Endothelial cell (in vitro differentiated cells): ENCODE results near the gene MAFF. TPM values are rescaled to one million over a fixed set of nuclear protein-coding genes. Genes with fewer than 3 reads are reported as not detected.

Experiments
- DNase-seq: peaks from one replicate; pipeline ENCODE4 v3.0.0; 2021; ENCODE audit warnings: low spot score
- H3K27ac Mint-ChIP-seq: one replicate; pipeline ENCODE4 v1.8.0; 2021; ENCODE audit warnings: mixed read lengths, inconsistent platforms; ENCODE audit not compliant: unreplicated experiment
- H3K27me3 Mint-ChIP-seq: one replicate; pipeline ENCODE4 v1.8.0; 2021; ENCODE audit warnings: mild to moderate bottlenecking, moderate library complexity, mixed read lengths, inconsistent platforms; ENCODE audit not compliant: unreplicated experiment
- H3K36me3 Mint-ChIP-seq: one replicate; pipeline ENCODE4 v1.8.0; 2021; ENCODE audit warnings: mild to moderate bottlenecking, low read depth, mixed read lengths, inconsistent platforms; ENCODE audit not compliant: unreplicated experiment
- H3K4me1 Mint-ChIP-seq: one replicate; pipeline ENCODE4 v1.8.0; 2021; ENCODE audit warnings: mild to moderate bottlenecking, mixed read lengths, inconsistent platforms; ENCODE audit not compliant: unreplicated experiment
- H3K4me3 Mint-ChIP-seq: one replicate; pipeline ENCODE4 v1.8.0; 2021; ENCODE audit warnings: mild to moderate bottlenecking, mixed read lengths, inconsistent platforms; ENCODE audit not compliant: unreplicated experiment
- H3K9me3 Mint-ChIP-seq: one replicate; pipeline ENCODE4 v1.8.0; 2021; ENCODE audit warnings: mixed read lengths, inconsistent platforms; ENCODE audit not compliant: unreplicated experiment
- total RNA-seq: library from RNA; stranded (reverse); fragmentation: NEBNext Ultra II Directional; extraction: Animal tissue kit (Norgen Biotek cat#: 25700); gene quantifications from one replicate; pipeline ENCODE4 v1.2.1, GENCODE V29; 2021; ENCODE audit not compliant: unreplicated experiment
- TF ChIP-seq, protein P1 (sequence below): fragments of 200-600 bp; sonication (generic); IDR thresholded peaks from one replicate; pipeline ENCODE4 v1.5.0; 2021; ENCODE audit warnings: antibody characterized with exemption; ENCODE audit not compliant: unreplicated experiment

The MAFF gene
- total RNA-seq, 1 donor from 2014 or later: 3.5 TPM

DNA sequence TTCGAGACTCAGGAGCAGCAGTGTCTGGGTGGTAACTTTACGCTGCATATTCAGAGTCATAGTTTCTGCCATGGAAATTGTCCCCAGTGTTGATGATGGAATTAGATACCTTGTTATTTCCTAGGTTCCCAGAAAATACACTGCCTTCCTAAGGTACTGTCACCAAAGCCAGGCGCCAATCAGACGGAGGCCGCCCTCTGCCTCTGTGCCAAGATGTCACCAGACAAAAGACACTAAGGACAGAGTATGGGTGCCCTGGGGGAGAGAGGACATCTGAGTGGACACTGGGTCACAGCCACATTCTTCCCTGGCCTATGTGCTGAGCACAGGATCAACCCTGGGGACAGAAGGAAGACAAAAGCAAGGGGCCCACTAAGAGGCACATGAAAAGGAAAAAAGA, 31.3 kb upstream of the MAFF start:
- Mint-ChIP-seq H3K27me3 (peaks cover 16% of the 10 kb centered on the region), H3K4me3 (no peak overlapping the region), H3K36me3 (peaks cover 11% of the 10 kb centered on the region), H3K9me3 (no peaks in the 10 kb centered on the region), H3K27ac (no peak overlapping the region), H3K4me1 (peaks cover 28% of the 10 kb centered on the region)
- TF ChIP-seq, protein P1, sequence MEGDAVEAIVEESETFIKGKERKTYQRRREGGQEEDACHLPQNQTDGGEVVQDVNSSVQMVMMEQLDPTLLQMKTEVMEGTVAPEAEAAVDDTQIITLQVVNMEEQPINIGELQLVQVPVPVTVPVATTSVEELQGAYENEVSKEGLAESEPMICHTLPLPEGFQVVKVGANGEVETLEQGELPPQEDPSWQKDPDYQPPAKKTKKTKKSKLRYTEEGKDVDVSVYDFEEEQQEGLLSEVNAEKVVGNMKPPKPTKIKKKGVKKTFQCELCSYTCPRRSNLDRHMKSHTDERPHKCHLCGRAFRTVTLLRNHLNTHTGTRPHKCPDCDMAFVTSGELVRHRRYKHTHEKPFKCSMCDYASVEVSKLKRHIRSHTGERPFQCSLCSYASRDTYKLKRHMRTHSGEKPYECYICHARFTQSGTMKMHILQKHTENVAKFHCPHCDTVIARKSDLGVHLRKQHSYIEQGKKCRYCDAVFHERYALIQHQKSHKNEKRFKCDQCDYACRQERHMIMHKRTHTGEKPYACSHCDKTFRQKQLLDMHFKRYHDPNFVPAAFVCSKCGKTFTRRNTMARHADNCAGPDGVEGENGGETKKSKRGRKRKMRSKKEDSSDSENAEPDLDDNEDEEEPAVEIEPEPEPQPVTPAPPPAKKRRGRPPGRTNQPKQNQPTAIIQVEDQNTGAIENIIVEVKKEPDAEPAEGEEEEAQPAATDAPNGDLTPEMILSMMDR: no peak
- no peak for DNase-seq

- Mint-ChIP-seq H3K27ac (peak overlapping the region; percentile 87), H3K36me3 (peaks cover 7% of the 10 kb centered on the region), H3K27me3 (peaks cover 19% of the 10 kb centered on the region), H3K4me1 (peaks cover 40% of the 10 kb centered on the region), H3K4me3 (no peak overlapping the region), H3K9me3 (no peaks in the 10 kb centered on the region)
- TF ChIP-seq, protein P1: no peak
- DNase-seq: no peak
These were observed 29.6 kb upstream of the MAFF start for GRCh38 chr22:38171927-38172831.

DNA sequence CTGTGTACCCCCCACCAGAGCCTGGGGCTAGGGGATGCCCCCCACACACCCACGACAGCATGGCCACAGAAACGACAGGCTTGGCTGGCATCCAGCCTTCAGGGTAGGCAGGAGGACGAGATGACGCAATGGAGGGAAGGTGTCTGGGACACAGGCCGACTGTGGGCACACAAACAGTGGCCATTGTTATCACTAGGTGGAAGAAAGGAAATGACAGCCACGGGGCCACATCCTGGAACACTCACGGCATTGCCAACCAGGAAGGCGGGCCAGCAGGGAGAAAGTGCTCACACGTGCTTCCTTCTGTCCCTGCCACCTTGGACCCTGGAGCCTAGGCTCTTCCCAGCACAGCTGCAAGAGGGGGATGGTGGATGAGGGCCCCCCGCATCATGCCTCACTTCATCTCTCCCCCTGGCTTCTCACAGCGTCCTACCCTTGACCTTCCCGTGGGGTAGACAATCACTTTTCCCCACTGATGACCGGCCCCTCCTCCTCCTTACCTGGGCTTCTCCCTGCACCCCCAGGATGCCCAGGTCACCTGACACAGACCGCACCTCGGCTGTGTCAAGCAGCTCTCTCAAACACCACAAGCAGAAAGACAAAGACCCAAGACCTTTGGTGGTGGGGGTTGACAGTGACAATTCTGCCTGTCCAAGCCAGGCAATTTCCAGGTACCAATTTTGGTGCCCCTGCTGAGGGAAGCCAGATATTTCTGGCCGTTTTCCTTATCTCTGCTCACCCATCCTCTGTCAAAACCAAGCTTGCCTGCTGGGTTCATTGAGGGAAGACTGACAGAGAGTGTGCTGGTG, 28.8 kb upstream of the MAFF start:
- peak overlapping the region; percentile 87 for H3K27ac Mint-ChIP-seq
- TF ChIP-seq, protein P1: no peak
- peaks cover 7% of the 10 kb centered on the region for H3K36me3 Mint-ChIP-seq
- H3K27me3 Mint-ChIP-seq: peaks cover 18% of the 10 kb centered on the region
- DNase-seq: peak; percentile 41
- peaks cover 44% of the 10 kb centered on the region for H3K4me1 Mint-ChIP-seq
- no peak overlapping the region for H3K4me3 Mint-ChIP-seq
- no peaks in the 10 kb centered on the region for H3K9me3 Mint-ChIP-seq

DNA sequence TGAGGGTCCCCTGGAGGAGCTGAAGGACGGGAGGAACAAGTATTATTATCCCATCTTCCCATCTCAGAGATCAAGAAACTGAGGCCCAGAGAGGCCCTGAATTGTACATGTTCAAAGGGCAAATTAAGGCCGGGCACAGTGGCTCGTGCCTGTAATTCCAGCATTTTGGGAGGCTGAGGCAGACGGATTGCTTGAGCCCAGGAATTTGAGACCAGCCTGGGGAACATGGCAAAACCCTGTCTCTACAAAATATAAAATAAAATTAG, 28.2 kb upstream of the MAFF start:
- H3K27ac Mint-ChIP-seq: peak overlapping the region; percentile 87
- TF ChIP-seq, protein P1: no peak
- H3K36me3 Mint-ChIP-seq: peaks cover 7% of the 10 kb centered on the region
- H3K4me1 Mint-ChIP-seq: peaks cover 47% of the 10 kb centered on the region
- H3K9me3 Mint-ChIP-seq: no peaks in the 10 kb centered on the region
- no peak for DNase-seq
- peaks cover 18% of the 10 kb centered on the region for H3K27me3 Mint-ChIP-seq
- no peak overlapping the region for H3K4me3 Mint-ChIP-seq

DNA sequence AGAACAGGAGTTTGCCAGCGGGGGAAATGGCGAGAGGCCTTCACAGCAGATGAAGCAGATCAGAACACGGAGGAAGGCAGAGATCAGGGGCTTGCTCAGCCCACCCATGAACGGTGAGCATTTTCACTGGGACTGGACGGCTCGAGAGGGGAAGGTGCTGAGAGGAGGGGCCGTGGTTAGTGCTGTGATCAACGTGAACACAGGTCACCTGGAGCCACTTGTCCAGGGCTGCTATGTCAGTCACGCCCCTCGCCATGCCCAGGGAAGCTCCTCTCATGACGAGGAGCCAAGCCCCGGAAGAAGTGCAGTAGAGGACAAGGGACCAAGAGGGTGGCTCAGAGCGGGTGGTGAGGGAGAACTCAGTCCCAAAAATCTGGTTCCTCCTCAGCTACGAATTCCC, 27.2 kb upstream of the MAFF start:
- Mint-ChIP-seq H3K9me3 (no peaks in the 10 kb centered on the region), H3K27ac (peak overlapping the region; percentile 61)

More for the DNA sequence above, 27.2 kb upstream of the MAFF start:
- TF ChIP-seq, protein P1: no peak
- no peak for DNase-seq
- H3K4me1 Mint-ChIP-seq: peaks cover 52% of the 10 kb centered on the region
- peaks cover 7% of the 10 kb centered on the region for H3K36me3 Mint-ChIP-seq
- peaks cover 16% of the 10 kb centered on the region for H3K27me3 Mint-ChIP-seq
- H3K4me3 Mint-ChIP-seq: no peak overlapping the region
